ENCODE measurements around the gene ARHGEF37.
A peak's percentile ranks its signal among the peaks of the same experiment; 100 is the strongest.

The ARHGEF37 gene

DNA sequence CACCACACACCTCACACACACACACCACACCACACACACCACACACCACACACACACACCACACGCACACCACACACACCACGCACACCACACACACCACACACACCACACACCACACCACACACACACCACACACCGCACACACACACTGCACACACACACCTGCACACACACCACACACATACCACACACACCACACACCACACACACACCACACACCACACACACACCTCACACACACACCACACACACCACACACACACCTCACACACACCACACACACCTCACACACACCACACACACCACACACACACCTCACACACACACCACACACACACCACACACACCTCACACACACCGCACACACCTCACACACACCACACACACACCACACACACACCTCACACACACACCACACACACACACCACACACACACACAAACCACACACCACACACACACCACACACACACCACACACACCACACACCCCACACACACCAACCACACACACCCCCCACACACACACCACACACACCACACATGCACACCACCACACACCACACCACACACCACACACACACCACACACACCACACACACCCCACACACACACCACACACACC is 73.7 kb downstream of the ARHGEF37 start:
- TF ChIP-seq, protein P1, sequence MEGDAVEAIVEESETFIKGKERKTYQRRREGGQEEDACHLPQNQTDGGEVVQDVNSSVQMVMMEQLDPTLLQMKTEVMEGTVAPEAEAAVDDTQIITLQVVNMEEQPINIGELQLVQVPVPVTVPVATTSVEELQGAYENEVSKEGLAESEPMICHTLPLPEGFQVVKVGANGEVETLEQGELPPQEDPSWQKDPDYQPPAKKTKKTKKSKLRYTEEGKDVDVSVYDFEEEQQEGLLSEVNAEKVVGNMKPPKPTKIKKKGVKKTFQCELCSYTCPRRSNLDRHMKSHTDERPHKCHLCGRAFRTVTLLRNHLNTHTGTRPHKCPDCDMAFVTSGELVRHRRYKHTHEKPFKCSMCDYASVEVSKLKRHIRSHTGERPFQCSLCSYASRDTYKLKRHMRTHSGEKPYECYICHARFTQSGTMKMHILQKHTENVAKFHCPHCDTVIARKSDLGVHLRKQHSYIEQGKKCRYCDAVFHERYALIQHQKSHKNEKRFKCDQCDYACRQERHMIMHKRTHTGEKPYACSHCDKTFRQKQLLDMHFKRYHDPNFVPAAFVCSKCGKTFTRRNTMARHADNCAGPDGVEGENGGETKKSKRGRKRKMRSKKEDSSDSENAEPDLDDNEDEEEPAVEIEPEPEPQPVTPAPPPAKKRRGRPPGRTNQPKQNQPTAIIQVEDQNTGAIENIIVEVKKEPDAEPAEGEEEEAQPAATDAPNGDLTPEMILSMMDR (IDR thresholded peaks at IDR 0.05; ENCODE audit: extremely low read depth, insufficient read depth, missing control alignments) = no peak
- in situ Hi-C loops (cut with MboI; ENCODE audit: low pct_unique_long_range_greater_than_20kb, low sequenced_read_pairs, unreplicated experiment) = no loop called here
- no peak for DNase-seq (ENCODE audit: low spot score)

DNA sequence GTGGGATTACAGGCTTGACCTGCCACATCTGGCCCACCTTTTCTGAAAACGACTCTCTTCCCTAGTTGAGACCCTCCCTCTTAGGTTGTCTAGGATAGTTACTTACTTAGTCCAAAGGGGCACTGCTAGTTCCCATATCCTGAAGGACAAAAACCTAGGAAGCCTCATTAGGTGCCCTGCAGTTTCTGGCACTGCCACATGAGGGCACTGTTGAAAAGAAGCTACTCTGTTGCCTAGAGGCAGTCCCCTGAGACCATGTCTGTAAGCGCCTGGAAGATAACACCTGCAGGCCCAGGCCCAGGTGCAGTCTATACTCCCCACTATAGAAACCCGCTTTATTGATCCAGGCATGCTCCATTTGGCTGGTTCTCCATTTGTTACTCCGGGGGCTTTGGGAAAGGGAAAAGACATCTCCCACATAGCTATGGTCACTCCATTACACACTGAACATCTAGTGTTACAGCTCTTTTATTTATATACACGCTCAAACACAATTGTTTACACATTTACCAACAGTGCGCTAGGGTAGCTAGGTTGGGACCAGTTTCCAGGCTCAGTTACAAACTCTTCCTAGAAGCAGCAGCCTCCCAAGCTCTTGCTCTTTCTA is 75.4 kb downstream of the ARHGEF37 start:
- peak; percentile 57 for DNase-seq (ENCODE audit: low spot score)
- in situ Hi-C loops (cut with MboI; ENCODE audit: low pct_unique_long_range_greater_than_20kb, low sequenced_read_pairs, unreplicated experiment) = no loop called here
- TF ChIP-seq, protein P1 (IDR thresholded peaks at IDR 0.05; ENCODE audit: extremely low read depth, insufficient read depth, missing control alignments) = peak; percentile 74

DNA sequence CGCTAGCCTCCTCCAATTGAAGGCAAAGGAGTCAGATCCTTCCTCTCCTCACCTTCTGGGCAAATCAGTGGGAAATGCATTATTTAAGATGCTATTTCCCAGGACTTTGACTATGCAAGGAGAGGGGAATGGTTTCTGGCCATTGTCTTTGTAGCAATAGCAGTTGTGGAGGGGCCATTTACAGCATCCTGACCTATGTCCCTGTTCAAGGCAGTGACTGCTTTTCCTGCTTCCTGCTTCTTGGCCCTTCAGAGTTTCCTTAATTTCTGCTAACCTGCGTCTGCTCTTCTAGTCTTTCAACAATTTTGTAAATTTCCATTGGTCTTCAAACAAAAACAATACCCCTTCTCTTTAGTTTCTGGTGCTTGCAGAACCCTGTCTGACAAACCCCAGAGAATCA is 76.0 kb downstream of the ARHGEF37 start:
- in situ Hi-C loops (cut with MboI; ENCODE audit: low pct_unique_long_range_greater_than_20kb, low sequenced_read_pairs, unreplicated experiment) = no loop called here
- no peak for DNase-seq (ENCODE audit: low spot score)
- TF ChIP-seq, protein P1 (IDR thresholded peaks at IDR 0.05; ENCODE audit: extremely low read depth, insufficient read depth, missing control alignments) = no peak

DNA sequence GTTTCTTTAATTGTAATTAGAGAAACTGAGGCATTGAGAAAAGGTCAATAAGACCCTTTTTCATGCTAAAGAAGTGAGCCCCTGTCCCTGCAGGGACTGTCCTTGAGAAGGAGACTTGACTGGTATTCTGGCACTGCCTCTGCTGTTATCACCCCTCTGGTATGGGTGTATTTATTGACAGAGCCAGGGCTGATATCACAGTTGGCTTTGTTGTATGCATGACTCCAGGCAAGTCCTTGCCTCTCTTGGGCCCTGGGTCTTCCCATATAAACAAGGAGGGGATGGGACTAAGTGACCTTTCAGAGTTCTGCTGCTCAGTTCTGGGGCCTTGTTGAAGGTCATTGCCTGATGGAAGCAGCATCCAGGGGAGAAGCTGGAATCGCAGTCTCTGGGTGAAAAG is 77.0 kb downstream of the ARHGEF37 start:
- in situ Hi-C loops (cut with MboI; ENCODE audit: low pct_unique_long_range_greater_than_20kb, low sequenced_read_pairs, unreplicated experiment) = no loop called here
- TF ChIP-seq, protein P1 (IDR thresholded peaks at IDR 0.05; ENCODE audit: extremely low read depth, insufficient read depth, missing control alignments) = no peak
- DNase-seq (ENCODE audit: low spot score) = no peak

DNA sequence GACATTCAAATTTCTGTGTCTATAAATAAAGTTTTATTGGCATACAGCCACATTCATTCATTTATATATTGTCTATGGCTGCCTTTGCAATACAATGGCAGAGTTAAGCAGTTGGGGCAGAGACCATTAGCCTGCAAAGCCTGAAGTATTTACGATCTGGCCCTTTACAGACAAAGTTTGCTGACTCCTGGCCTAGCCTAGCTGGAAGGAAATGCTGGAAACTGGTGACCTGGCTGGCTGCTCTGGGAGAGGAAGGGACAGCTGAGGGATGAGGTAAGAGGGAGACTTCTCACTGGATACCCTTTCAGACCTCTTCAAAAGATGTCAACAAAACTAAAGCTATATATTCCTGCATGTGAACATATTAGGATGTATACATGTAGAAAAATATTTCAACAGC is 82.8 kb downstream of the ARHGEF37 start:
- in situ Hi-C loops (cut with MboI; ENCODE audit: low pct_unique_long_range_greater_than_20kb, low sequenced_read_pairs, unreplicated experiment) = no loop called here
- TF ChIP-seq, protein P1 (IDR thresholded peaks at IDR 0.05; ENCODE audit: extremely low read depth, insufficient read depth, missing control alignments) = no peak
- no peak for DNase-seq (ENCODE audit: low spot score)

DNA sequence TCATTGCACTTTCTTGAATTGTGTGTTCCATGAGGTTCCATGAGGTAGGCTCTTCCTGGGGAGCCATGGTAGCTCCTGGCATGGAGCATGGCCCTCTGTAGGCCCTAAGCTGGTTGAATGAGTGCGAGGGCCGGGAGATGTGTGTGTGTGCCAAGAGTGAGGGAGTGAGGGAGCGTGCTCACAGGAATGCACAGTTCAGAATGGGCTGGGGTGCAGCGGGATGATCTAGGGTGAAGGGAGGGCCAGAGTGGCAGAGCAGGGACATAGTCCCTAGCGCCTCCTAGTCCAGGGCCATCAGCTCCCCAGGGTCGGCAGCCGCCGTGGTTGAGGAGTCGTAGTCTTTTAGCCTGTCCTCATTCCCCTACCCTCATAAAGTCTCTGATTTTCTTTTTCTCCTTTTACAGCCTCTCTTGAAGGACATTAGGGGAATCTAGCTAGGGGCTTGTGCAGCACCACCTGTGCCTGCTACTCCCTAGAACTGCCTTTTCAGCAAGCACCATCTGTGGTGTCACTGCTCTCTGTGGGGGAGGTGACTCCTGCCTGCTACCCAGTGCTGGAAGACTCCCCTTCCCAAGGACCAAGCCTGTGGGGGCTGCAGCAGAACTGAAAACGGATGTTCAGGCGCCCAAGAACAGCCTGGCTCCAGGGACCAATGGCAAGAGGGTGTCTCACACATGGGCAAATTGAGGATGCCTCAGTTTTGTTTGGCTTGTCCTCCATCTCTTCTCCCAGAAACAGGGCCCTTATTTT is 83.5 kb downstream of the ARHGEF37 start:
- in situ Hi-C loops (cut with MboI; ENCODE audit: low pct_unique_long_range_greater_than_20kb, low sequenced_read_pairs, unreplicated experiment) = no loop called here
- TF ChIP-seq, protein P1 (IDR thresholded peaks at IDR 0.05; ENCODE audit: extremely low read depth, insufficient read depth, missing control alignments) = no peak
- DNase-seq (ENCODE audit: low spot score) = no peak
